GM12865 (cell line): ENCODE results near the gene LDLR.

ENCODE experiments used
- DNase-seq: peaks from one replicate; pipeline ENCODE4 v3.0.0; 2010; ENCODE audit warnings: low read depth
- H3K4me3 ChIP-seq: 2 replicates; pipeline ENCODE4 v1.5.1; 2011; ENCODE audit warnings: mild to moderate bottlenecking, low read depth, low read length, control low read depth
- TF ChIP-seq, protein P1 (sequence below): IDR thresholded peaks from 2 replicates; pipeline ENCODE4 v1.5.1; 2011; ENCODE audit warnings: low read length, control low read depth, low read depth, inconsistent platforms; ENCODE audit not compliant: insufficient read depth; ENCODE audit errors: missing control alignments

LDLR gene

DNA sequence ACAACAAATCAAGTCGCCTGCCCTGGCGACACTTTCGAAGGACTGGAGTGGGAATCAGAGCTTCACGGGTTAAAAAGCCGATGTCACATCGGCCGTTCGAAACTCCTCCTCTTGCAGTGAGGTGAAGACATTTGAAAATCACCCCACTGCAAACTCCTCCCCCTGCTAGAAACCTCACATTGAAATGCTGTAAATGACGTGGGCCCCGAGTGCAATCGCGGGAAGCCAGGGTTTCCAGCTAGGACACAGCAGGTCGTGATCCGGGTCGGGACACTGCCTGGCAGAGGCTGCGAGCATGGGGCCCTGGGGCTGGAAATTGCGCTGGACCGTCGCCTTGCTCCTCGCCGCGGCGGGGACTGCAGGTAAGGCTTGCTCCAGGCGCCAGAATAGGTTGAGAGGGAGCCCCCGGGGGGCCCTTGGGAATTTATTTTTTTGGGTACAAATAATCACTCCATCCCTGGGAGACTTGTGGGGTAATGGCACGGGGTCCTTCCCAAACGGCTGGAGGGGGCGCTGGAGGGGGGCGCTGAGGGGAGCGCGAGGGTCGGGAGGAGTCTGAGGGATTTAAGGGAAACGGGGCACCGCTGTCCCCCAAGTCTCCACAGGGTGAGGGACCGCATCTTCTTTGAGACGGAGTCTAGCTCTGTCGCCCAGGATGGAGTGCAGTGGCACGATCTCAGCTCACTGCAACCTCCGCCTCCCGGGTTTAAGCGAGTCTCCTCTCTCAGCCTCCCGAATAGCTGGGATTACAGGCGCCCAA is at the start of gene LDLR:
TSS of gene LDLR (plus strand) at position 210 of the 760 bp plus-strand sequence. CDS start at position 296, 86 bp downstream.
- peak; percentile 94 for DNase-seq
- H3K4me3 ChIP-seq: peak within 1 kb of the TSS; percentile 98
- TF ChIP-seq, protein P1, sequence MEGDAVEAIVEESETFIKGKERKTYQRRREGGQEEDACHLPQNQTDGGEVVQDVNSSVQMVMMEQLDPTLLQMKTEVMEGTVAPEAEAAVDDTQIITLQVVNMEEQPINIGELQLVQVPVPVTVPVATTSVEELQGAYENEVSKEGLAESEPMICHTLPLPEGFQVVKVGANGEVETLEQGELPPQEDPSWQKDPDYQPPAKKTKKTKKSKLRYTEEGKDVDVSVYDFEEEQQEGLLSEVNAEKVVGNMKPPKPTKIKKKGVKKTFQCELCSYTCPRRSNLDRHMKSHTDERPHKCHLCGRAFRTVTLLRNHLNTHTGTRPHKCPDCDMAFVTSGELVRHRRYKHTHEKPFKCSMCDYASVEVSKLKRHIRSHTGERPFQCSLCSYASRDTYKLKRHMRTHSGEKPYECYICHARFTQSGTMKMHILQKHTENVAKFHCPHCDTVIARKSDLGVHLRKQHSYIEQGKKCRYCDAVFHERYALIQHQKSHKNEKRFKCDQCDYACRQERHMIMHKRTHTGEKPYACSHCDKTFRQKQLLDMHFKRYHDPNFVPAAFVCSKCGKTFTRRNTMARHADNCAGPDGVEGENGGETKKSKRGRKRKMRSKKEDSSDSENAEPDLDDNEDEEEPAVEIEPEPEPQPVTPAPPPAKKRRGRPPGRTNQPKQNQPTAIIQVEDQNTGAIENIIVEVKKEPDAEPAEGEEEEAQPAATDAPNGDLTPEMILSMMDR: no peak

DNA sequence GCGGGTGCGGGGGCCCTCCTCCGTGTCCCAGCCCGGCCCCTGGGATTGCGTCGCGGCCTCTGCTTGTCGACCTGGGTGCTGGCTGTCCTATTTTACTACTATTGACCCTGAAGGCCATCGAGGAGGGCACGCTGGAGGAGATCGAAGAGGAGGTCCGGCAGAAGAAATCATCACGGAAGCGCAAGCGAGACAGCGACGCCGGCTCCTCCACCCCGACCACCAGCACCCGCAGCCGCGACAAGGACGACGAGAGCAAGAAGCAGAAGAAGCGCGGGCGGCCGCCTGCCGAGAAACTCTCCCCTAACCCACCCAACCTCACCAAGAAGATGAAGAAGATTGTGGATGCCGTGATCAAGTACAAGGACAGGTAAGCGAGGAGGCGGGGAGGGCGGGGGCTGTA is 48.1 kb upstream of the LDLR start:
- no peak overlapping the region for H3K4me3 ChIP-seq
- no peak for DNase-seq
- TF ChIP-seq, protein P1: no peak

DNA sequence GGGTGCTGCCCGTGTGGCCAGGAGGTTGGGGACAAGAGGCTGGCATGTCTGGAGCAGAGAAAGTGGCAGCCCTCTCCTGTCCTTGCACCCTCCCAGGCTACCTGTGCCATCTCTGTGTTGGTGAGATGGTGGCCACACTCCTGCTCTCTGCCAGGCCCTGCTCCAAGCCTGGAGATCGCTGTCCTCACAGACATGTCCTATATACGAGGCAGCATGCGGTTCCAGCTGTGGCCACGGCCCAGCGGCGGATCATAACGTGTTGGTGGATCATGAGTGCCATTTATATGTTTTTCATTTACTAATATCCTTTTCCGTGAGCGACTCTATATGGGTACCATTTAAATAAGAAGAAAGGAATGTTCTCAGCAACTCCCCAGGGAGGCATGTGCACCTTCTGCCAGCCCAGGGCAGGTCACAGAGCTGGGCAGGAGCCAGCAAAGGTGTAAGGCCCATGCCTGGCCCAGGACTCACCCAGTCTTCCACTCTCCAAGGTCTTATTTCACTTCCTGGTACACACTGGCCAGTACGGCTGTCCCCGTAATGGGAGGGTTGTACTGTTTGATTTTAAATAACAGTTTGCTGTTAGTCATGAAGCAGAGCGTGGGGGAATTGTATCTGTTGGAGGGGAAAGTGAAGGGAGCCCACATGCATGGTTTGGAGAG is 47.2 kb upstream of the LDLR start:
- DNase-seq: no peak
- no peak overlapping the region for H3K4me3 ChIP-seq
- TF ChIP-seq, protein P1: no peak

DNA sequence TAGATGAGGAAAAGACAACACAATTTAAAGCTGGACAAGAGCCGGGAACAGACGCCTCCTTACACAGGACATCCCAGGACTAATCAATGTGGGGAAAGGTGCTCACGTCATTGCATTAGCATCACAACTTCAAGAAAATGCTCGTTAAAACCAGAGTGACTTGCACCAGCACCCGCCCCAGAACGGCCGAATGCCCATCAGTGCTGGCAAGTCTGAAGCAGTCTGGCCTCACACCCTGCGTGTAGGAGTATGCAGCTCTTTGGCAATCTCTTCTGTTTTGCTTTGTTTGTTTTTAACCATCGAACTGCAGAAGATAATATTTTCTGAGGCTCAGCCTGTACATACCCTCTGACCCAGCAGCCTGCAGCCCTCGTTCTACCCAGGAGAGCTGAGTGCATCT is 44.8 kb upstream of the LDLR start:
- DNase-seq: no peak
- TF ChIP-seq, protein P1: no peak
- no peak overlapping the region for H3K4me3 ChIP-seq

DNA sequence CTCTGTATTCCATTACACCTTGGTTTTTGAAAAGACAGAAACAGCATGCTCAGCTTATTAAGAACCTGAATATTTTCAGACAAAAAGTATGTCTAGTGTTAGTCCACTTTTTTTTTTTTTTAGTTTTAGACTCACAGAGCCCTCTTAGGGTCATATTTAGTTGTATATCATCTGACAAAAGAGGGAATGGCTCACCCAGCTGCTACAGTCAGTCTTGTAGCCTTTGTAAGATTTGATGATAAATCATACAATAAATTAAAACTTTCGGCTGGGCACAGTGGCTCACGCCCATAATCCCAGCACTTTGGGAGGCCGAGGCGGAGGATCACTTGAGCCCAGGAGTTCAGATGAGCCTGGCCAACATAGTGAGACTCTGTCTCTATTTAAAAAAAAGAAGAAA is 43.7 kb upstream of the LDLR start:
- TF ChIP-seq, protein P1: no peak
- H3K4me3 ChIP-seq: no peak overlapping the region
- DNase-seq: no peak

DNA sequence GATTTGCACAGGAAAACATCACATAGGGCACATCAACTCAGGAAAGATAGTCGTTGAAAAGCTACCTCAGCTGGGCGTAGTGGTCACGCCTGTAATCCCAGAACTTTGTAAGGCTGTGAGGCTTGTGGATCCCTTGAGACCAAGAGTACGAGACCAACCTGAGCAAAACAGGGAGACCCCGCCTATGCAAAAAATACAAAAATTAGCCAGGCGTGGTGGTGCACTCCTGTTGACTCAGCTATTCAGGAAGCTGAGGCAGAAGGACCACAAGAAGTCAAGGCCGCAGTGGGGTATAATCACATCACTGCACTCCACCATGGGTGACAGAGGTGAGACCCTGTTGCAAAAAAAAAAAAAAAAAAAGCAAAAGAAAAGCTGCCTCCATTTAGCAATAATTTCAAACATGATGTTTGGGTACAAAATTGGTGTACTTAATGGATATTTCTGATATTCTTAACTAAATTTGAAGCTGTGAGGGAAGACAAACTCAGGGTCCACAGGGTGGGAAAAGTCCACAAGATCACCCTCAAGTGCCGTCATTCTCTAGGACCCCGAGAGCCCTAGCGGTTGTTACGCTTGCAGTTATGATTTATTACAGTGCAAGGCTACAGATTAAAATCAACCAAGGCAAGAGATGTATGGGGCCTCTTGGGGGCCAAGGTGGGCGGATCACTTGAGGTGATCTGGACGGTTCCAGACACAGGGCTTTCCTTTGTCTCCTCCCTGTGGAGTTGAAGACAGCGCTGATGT is 42.5 kb upstream of the LDLR start:
- peak; percentile 83 for DNase-seq
- TF ChIP-seq, protein P1: no peak
- no peak overlapping the region for H3K4me3 ChIP-seq
